ENCODE measurements around the gene CHD9NB.

CHD9NB gene

GRCh38 chr16:53094013-53094630 lies 41.4 kb upstream of the CHD9NB start:
- TF ChIP-seq CTCF (IDR thresholded peaks at IDR 0.05; ENCODE audit: insufficient read depth, low read depth, low read length, missing control alignments) = no peak
- DNase-seq (ENCODE audit: low read depth) = peak; percentile 85
- H3K4me3 ChIP-seq (ENCODE audit: low read depth, low read length) = peak overlapping the region; percentile 7

- no peak overlapping the region for H3K4me3 ChIP-seq (ENCODE audit: low read depth, low read length)
- DNase-seq (ENCODE audit: low read depth) = no peak
- TF ChIP-seq CTCF (IDR thresholded peaks at IDR 0.05; ENCODE audit: insufficient read depth, low read depth, low read length, missing control alignments) = no peak
Observed at GRCh38 chr16:53093162-53093744, 40.6 kb upstream of the CHD9NB start.

- no peak for TF ChIP-seq CTCF (IDR thresholded peaks at IDR 0.05; ENCODE audit: insufficient read depth, low read depth, low read length, missing control alignments)
- no peak for DNase-seq (ENCODE audit: low read depth)
- H3K4me3 ChIP-seq (ENCODE audit: low read depth, low read length) = no peak overlapping the region
Observed at GRCh38 chr16:53092284-53092683, 39.6 kb upstream of the CHD9NB start.

GRCh38 chr16:53091466-53092211 lies 38.9 kb upstream of the CHD9NB start:
- peak overlapping the region; percentile 0; the same call in 1 of the 2 replicates for H3K4me3 ChIP-seq (ENCODE audit: low read depth, low read length)
- DNase-seq (ENCODE audit: low read depth) = peak; percentile 72
- TF ChIP-seq CTCF (IDR thresholded peaks at IDR 0.05; ENCODE audit: insufficient read depth, low read depth, low read length, missing control alignments) = no peak

- peak; percentile 80 for DNase-seq (ENCODE audit: low read depth)
- no peak for TF ChIP-seq CTCF (IDR thresholded peaks at IDR 0.05; ENCODE audit: insufficient read depth, low read depth, low read length, missing control alignments)
- H3K4me3 ChIP-seq (ENCODE audit: low read depth, low read length) = peak overlapping the region; percentile 15
Observed at GRCh38 chr16:53090591-53091411, 38.1 kb upstream of the CHD9NB start.

- no peak for TF ChIP-seq CTCF (IDR thresholded peaks at IDR 0.05; ENCODE audit: insufficient read depth, low read depth, low read length, missing control alignments)
- no peak overlapping the region for H3K4me3 ChIP-seq (ENCODE audit: low read depth, low read length)
- DNase-seq (ENCODE audit: low read depth) = no peak
Observed at GRCh38 chr16:53090286-53090590, 37.5 kb upstream of the CHD9NB start.
